DMS 273 (cell line): ENCODE results near the gene SNRPB.
"Not testable (repeated sequence)": the region's sequence is repeated elsewhere in the genome, so short reads cannot be mapped to it uniquely, and the experiment has no call there.

Source experiments
- DNase-seq: peaks from one replicate; lab custom pipeline; 2025; ENCODE audit not compliant: unreplicated experiment; lab: John Stamatoyannopoulos, UW

Gene SNRPB

GRCh38 chr20:2470423-2471193 is at the start of gene SNRPB:
Gene SNRPB (minus strand): TSS chr20:2470789. CDS start chr20:2470690, 99 bp downstream.
- peak; percentile 99 for DNase-seq

GRCh38 chr20:2519115-2519809 is 48.7 kb upstream of the SNRPB start:
- no peak for DNase-seq

GRCh38 chr20:2518558-2518957 is 48.0 kb upstream of the SNRPB start:
- DNase-seq: no peak

GRCh38 chr20:2518096-2518495 is 47.5 kb upstream of the SNRPB start:
- no peak for DNase-seq

- no peak for DNase-seq
Measured at GRCh38 chr20:2516399-2516798, 45.8 kb upstream of the SNRPB start.

GRCh38 chr20:2515203-2515602 is 44.6 kb upstream of the SNRPB start:
- no peak for DNase-seq

GRCh38 chr20:2509794-2510193 is 39.2 kb upstream of the SNRPB start:
- DNase-seq: no peak

GRCh38 chr20:2509468-2509781 is 38.8 kb upstream of the SNRPB start:
- no peak for DNase-seq

- peak; percentile 92 for DNase-seq
Measured at GRCh38 chr20:2508631-2509467, 38.3 kb upstream of the SNRPB start, which contains the start of gene ZNF343. Gene ZNF343 (minus strand): TSS chr20:2508915. CDS start chr20:2493895, 15,020 bp downstream.

- peak; percentile 73 for DNase-seq
Measured at GRCh38 chr20:2507875-2508630, 37.5 kb upstream of the SNRPB start.

GRCh38 chr20:2507464-2507863 is 36.9 kb upstream of the SNRPB start:
- DNase-seq: peak; percentile 53

GRCh38 chr20:2506426-2506825 is 35.8 kb upstream of the SNRPB start:
- not testable (repeated sequence) for DNase-seq

- not testable (repeated sequence) for DNase-seq
Measured at GRCh38 chr20:2504803-2505202, 34.2 kb upstream of the SNRPB start.

GRCh38 chr20:2502808-2503384 is 32.3 kb upstream of the SNRPB start:
- DNase-seq: not testable (repeated sequence)

GRCh38 chr20:2485661-2486060 is 15.1 kb upstream of the SNRPB start:
- no peak for DNase-seq

- no peak for DNase-seq
Measured at GRCh38 chr20:2485080-2485479, 14.5 kb upstream of the SNRPB start.

GRCh38 chr20:2483504-2483903 is 12.9 kb upstream of the SNRPB start:
- no peak for DNase-seq

- DNase-seq: no peak
Measured at GRCh38 chr20:2480381-2480780, 9.8 kb upstream of the SNRPB start.

GRCh38 chr20:2476742-2477615 is 6.4 kb upstream of the SNRPB start:
- peak; percentile 10 for DNase-seq
